HCEC 1CT (cell line): ENCODE data around the gene NINL.
"Not testable (repeated sequence)": the region's sequence is repeated elsewhere in the genome, so short reads cannot be mapped to it uniquely, and the experiment has no call there.

Source experiments
- DNase-seq: peaks from one replicate; pipeline ENCODE4 v3.0.0-alpha.2; 2017

NINL gene

DNA sequence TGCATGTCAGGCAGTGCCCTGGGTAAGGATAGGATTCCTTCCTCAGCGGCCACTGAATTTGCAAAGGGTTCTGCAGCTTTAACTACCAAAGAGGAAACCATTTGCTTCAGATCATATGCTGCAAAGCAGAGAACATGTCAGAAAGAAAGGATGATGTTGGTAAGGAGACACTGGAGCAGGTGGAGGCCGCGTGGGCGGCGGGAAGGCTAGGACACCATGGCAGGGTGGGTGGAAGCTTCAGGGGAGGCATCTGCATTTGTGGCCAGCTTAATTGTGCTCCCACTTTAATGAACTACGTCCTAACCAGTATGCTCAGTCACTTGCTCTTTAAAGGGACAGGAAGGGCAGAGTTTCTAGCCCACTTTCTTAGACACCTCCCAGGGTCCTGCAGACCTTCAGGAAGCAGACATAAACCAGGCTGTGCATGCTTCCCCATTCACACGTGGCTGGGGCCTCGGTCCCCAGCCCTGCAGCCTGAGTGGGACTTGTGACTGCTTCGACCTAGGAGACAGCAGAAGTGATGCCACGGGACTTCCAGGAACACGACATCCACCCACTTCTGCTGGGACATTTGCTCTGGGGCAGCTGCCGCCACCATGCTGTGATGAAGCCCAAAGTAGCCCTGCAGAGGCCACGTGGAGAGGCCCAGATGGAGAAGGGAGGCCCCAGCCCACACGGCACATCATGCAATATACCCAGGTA is 101.7 kb downstream of the NINL start:
- no peak for DNase-seq

DNA sequence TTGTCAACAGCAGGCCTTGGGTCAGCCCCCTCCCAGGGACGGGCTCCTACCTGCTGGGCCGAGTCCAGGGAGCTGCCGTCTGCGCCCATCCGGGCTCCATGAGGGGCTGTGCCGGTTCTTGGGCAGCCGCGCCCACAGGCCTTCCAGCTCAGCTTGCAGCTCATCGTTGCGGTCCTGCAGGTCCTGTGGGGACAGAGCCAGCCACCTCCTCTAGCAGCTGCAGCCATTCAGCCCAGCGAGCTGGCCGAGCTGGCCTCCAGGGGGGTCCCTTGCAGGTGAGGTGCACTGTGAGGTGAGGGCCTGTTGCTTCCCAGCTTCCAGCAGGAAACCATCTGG is 103.4 kb downstream of the NINL start:
- no peak for DNase-seq

DNA sequence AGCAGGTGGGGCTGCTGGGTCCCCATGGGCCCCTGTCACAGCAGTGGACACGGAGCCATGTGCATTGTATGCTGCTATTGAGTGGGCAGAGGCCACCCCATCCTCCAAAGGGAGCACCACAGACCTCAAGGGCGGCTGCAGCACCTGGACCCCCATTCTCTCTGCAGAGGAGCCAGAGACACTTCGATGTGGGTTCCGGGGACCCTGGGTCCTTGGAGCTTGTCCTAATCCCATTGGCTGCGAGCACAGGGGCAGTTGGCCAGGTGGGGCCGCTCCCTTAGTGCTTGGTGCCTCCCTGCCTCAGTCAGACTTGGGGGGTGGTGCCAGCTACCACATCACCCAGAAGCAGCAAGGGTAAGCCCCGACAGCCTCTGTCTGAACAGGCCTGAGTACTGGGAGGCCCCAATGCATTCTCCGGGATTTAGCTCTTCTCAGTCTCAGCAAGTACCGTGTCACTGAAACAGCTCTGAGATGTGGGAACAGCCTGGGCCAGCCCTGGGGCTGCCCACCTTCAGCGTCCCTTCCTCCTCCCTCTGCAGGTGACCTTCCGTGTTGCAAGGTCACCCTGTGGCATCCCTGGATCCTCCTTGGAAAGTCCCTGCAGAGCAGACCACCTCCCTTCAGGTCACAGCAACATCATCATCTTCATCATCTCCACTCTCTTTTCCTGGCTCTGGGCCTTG is 104.0 kb downstream of the NINL start:
- no peak for DNase-seq

DNA sequence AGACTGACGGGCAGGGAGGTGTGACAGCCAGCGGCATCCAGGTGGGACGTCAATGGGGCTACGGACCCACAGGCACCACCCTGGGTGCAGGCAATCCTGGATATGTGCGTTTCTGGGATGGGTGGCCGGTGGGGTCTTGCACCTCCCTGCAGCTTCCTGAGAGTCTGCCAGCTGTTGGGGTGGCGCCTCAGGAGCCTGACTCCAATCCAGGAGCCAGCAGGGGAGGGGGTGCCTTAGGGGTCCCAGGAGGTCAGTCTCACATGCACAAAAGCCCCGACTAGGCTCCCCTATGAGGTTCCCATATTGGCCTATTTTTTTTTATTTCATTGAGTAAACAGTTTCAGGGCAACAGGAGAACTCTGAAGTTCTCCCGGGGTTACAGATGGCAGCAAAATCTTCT is 104.5 kb downstream of the NINL start:
- no peak for DNase-seq

DNA sequence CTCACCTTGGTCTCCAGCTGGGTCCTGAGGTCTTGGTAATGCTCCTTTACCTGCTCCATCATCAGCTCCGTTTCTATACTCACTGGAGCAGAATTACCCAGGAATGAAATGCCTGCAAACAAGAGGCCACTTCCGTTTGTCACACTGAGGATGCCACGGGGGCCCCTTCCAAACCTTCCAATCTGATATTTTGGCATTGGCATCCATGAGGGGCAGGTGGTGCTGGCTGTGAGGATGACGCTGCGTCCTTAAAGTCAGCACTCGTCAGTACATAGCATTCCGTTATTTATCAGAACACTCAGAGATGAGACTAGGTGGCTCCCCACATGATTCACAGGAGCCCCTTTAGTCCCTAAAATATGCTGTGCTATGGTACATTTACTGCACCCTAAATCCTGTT is 105.2 kb downstream of the NINL start:
- DNase-seq, result no peak

DNA sequence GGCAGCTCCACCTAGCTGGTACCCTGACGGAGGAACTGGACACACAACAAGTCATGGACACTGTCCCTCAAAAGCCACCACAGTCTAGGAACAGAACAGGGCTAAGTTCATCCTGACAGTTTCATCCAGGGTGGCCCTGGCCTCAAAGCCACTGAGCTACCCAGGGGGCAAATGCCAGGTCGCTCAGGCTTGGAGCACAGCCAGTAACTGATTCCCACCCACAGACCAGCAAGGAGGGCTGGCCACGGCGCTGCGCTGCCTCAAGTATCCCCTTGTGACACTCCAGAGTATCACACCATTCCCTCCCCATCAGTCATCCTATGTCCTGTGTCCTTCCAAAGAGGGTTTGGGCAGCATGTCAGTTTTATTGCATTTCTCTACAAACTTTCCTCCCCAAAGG is 105.7 kb downstream of the NINL start:
- DNase-seq, result no peak

DNA sequence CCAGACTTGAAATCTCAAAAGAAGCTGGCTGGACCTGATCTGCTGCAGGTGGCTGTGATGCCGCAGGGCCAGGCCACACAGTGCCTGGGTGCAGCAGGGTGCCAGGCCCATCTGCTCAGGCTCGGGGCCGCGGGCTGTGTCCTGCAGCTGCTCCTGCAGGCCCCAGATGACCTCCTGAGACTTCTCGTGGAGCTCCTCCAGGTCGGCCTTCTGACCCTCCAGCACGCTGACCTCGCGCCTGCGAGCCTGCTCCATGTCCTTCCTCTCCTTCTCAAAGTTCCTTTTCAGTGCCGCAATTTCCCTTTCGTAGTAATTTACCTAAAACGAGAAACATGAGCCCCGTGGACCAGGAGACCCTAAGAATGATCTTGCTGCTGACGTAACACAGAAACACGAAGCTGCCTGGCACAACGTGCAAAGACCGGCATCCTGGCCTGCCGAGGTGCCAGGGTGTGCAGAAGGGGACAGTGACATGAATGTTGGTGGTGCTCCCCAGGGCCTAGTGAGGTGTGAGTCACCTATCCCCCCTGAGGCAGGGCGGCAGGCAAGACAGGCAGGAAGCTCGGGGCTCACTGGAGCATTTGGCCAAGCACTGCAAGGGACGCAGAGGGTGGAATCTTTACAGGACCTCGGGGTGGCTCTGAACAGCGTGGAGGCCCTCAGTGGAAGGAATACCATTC is 106.3 kb downstream of the NINL start:
- no peak for DNase-seq

DNA sequence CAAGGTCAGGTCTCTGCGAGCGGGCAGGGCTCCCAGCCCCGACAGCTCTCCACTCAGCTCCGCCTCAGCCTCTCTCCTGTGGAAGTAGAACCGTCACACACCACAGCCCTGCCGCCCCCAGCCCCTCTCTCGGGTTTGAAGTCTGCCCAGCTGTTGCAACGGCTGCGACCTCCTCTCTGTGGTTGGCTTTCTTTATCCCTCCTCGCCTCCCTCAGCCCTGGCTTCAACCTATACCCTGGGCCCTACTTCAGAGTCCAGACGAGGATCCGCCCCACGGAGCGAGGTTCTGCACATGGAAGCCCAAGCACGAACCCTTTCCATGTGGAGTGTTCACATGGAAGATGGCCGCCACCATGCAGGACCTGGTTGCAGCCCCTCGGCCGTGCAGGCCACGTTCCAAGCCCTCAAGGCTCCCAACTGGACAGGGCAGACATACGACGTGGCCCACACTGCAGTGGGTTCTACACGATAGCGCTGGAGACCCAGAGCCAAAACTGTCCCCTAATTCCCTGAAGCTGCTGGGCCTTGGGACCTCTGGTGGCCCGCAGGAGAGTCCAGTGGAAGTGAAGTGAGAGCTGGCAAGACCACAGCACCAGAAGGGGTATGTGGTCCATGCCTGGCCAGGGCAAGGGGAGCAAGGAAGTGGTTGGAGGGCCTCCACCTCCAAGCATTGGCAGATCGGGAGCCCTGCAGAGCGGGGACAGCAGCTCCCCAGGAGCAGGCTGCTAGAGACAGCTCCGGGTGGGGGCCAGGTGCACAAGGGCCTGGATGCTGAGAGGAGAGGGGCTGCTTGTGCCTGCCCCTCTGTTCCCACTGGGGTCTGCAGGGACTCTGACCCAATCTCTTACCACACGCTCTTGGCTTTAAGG is 108.1 kb downstream of the NINL start:
- DNase-seq, result no peak

DNA sequence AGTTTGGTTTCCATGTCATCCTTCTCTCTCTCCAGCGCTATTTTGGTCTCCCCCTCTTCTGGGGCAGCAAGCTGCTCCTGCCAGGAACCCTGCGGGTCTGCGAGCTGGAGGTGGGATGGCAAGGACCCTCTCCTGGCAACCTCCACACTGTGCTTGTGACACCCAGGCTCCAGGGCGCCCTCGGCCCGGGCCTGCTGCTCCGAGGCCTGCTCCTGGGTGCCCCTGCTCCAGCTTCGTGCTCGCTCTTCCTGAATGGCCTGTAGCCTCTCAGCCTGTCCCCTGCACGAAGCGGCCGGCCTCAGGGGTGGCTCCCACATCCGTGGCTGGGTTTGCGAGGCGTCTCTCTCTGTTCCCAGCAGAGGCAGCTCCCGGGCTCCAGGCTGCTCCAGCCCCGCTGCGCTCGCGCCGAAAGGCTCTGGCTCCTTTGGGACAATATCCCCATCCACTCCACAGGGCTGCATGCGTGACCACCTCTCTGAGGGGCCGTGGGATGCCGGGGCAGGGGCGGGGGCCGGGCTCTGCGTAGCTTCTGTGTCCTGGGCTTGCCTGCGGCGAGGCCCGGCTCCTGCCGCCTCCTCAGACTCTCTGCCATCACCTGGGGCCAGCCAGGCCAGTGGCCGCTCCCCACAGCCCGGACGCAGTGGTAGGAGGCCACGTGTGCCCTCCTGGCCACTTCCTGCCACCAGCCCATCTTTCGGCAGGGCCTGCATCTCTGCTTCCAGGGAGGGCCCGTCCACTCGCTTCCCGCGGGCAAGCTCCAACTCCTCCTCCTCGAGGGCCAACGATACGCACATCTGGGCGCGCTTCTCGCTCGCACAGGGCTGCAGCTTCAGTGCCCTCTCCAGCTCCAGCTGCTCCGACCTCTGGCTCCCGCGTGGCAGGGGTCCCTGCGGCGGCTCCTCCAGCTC is 109.0 kb downstream of the NINL start:
- DNase-seq, result no peak

DNA sequence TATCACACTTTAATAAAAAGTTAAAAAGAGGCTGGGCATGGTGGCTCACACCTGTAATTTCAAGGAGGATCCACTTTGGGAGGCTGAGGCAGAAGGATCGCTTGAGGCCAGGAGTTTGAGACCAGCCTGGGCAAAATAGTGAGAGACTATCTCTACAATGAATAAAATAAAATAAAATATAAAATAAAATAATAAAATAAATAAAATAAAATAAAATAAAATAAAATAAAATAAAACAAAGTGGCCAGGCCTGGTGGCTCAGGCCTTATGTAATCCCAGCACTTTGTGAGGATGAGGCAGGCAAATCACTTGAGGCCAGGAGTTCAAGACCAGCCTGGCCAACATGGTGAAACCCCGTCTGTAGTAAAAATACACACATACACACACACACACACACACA is 112.0 kb downstream of the NINL start:
- not testable (repeated sequence) for DNase-seq

DNA sequence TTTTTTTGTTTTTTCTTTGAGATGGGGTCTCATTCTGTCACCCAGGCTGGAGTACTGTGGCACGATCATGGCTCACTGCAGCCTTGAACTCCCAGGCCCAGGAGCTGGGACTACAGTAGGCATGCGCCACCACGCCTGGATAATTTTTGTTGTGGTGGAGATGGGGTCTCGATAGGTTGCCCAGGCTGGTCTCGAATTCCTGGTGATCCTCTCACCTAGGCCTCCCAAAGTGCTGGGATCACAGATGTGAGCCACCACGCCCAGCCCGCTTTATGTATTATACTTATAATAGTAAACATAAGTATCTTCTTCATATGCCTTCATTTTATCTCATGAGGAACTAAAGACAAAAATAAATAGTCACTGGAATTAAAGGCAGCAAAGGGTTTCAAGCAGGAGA is 114.3 kb downstream of the NINL start:
- DNase-seq, result no peak

DNA sequence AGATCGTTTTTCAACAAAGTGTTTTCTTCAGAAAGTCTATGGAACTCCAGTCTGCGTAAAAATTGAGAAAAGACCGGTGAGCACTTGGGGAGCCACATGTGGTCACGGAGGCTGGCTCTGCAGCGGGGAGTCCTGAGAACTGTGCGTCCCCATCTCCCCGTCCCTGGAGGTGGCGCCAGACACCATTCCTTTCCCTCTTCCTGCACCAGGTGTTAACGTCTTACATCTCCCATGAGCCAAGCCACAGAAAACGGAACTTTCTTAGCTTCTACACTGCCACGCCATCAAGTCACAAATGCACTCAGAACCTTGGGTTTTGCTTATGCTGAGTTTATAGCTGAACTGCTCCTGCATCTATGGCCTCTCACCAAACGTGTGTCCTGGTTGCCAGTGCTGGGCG is 115.3 kb downstream of the NINL start:
- DNase-seq, result peak; percentile 14

DNA sequence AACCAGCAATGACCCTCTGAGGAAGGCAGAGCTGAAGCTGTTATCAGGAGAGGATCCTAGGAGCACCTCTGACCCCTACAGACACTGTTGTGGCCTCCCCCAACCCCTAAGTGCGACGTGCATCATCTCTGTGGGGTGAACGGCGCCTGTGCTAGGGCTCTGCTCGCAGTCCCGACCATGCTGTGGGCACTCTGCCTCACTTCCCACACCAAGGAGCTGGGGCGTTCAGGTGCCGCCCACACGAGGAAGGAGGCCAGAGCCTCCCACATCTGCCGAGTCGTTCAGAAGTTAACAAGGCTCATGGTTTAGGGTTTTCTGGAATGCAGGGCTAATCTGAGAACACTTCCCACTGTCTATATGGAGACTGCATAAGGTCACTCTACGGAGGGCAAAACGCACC is 115.8 kb downstream of the NINL start:
- no peak for DNase-seq

DNA sequence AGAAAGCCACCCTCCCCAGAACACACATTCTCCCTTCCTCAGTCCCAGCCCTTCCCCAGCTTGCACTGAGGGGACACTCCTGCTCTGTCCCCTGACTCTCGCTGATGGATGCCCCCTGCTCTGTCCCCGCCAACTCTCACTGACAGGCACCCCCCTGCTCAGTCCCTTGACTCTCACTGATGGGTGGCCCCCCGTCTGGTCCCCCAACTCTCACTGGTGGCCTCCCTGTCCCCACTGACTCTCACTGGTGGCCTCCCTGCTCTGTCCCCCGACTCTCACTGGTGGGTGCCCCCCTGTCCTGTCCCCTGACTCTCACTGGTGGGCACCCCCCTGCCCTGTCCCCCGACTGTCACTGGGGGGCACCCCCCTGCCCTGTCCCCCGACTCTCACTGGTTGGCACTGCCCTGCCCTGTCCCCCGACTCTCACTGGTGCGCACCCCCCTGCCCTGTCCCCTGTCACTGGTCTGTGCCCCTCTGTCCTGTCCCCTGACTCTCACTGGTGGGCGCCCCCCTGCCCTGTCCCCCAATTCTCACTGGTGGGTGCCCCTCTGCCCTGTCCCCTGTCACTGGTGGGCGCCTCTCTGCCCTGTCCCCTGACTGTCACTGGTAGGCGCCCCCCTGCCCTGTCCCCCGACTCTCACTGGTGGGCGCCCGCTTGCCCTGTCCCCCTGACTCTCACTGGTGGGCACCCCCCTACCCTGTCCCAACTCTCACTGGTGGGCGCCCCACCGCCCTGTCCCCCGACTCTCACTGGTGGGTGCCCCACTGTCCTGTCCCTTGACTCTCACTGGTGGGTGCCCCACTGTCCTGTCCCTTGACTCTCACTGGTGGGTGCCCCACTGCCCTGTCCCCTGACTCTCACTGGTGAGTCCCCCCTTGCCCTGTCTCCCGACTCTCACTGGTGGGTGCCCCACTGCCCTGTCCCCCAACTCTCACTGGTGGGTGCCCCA is 116.9 kb downstream of the NINL start:
- DNase-seq, result no peak

DNA sequence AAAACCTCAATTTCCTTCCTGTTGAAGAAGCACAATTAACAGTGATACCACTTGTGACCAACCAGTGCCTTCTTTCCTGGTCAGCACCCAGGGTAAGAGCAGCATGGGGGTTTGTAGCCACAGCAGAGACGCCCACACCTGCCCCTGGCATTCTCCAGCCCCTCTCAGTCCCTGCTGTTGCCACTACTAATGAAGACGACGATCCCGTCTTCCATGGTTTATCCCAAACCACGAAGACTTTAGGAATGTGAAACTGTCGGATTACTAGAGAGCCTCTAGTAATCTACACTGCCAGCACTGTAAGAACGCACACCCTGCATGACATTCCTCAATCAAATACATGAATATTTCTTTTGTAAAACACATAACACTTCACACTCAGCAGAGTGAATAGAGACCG is 117.9 kb downstream of the NINL start:
- no peak for DNase-seq

DNA sequence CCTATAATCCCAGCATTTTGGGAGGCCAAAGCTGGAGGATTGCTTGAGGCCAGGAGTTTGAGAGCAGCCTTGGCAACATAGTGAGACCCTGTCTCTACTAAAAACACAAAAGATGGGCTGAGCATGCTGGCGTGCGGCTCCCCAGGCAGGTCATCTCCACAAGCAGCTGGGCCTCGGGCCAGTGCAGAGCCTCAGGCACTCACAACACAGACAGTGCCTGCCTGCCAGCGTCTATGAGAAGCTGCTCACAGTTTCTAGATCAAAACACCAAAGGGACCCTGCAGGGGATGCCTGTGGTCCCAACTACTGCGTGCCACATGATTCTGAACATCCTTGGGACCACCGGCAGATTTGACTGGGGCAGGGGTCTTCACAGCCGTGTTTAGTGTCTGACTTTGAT is 118.5 kb downstream of the NINL start:
- DNase-seq, result no peak

DNA sequence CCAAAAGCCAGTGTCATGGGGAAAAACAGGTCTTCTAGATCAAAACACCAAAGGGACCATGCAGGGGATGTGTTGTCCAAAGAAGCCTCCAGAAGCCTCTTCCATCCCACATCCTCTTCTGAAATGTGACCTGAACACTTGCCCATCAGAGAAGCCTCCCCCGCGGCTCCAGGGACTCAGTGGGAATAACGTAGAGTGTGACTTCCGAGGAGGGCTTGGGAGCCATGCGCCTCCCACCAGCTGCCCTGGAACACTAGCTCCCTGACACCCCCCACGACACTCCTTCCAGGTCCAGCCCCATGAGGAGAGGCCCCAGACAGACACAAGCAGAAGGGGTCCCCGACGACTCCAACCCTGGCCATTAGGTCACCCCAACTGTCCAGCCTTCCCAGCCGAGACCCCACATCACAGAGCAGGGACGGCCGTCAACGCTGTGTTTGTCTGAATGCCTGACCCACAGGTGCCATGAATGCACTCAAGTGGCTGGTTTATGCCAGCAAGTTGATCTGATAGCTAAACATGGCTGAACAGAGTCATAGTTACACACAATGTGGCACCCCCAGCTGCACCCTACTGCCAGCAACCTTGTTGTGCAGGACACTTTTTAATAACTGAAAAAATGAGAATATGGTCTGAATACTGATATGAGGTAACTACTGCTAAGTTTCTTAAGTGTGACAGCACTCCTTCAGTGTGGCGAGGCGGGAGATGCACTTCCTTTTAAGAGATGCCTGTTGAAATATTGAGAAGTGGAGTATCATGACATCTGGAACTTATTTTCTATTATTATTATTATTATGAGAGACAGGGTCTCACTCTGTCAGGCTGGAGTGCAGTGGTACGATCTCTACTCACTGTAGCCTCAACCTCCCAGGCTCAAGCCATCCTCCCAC is 119.8 kb downstream of the NINL start:
- no peak for DNase-seq

DNA sequence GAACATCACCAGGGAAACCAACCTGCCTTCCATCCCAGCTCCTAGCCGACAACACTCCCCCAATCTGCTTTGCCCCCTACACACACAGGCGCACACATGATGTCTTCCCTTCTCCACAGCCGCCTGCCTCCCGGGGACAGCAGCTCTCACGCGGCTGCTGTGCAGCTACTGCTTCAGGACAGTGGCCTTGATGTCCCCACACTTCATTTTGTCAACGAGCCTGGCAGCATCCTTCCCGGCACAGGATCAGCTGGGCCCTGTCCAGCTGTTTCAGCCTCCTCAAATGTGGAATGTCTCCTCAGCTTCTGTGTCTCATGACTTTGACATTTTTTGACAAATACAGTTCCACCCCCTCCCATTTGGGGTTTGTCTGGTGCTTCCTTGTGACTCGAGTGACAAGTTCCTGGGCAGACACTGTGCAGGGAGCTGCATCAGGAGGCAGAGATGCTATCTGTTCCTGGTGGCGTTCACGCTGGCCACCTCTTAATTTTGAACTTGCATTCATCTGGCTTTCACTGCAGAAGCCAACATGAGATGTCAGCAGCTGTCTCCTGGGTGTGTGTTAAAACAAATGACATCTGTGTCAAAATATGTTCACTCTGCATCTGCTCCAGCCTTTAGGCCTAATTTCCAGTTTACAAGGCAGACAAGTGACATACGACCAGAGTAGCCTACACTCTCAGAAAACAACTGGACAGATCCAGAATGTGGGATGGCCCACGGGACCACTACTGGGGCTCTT is 120.7 kb downstream of the NINL start:
- DNase-seq, result no peak

DNA sequence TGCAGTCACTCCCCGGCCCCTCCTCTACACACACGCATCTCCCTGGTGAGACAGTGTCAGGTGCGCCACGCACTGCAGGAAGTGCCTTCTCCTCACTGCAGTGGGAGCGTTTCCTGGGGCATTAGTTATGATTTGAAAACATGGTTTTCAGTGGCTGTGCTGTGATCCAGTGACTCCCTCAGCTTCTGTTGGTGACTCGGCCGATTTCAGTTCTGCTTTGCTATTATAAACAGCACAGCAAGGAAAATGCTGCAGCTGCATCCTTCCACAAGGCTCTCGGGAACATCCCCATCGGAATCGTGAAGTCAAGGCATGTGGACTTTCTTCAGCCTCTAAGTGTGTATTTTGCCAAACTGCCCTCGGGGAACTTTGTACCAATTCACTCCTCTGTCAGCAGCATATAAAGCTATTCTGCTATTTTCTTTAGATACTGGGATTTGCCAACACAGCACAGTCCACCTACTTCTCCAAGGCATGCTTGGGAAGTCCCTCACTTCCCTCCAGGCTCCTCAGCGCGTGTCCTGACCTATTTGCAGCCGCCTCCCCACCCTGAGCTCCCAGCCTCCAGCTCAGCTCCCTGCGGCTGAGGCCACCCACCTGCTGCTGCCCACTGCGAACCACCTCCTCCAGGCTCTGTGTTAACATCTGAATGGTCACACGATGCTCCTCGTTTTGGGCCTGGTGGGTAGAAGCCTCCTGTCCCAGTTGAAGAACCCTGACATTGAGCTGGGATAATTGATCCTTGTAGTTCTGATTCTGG is 123.4 kb downstream of the NINL start:
- no peak for DNase-seq
